ENCODE data around the gene SP140.

DNA sequence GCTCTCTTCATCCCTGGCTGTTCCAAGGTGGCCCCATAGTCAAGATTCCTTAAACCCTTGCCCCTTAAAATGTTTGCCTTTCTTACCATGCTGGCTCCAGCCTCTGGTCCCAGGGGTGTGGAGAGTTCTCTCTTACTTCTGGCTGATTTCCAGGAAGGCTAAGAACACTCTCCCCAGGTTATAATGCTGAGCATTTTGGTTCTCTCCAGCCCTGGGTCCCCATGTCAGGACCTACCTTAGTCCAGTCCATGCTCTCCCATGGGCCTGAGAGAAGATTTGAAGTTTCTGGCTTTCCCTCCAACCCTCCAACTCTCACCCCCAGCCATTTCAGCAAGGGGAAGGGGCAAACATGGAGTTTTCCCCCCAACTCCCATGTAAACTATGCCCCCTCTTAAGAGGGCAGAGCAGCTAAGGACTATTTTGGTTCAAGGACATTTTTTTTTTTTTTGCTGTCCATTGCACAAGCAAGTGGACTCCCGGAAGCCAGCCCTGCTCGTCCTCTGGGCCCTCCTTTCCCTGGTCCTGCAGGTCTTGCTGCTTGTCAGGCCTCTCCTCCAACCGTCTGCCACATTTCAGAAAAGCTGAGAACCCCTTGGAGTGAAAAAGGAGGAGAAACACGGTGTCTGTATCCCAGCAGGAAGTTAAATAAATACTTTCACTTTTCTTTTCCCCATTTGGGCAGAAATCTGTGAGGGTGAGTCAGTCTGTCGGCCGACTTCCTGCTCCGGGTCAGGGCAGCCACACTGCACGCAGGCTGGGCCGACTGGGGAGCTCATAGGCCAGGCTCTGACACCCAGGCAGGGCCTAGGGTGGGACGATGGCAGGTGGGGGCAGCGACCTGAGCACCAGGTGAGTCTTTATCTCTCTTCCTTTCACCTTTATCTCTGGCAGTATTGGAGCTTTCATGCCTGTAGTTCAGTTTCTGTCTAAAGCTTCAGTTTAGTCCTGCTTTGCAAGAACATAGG, 101.2 kb downstream of the SP140 start, which contains the start of gene SP140L:
- TF ChIP-seq GATA3 (IDR thresholded peaks at IDR 0.05; ENCODE audit: low read depth, low read length) (no peak), GATA2 (IDR thresholded peaks at IDR 0.05; ENCODE audit: low read depth, low read length) (no peak)
